ENCODE data around the gene FBL.
A peak's percentile ranks its signal among the peaks of the same experiment; 100 is the strongest.

Gene FBL

DNA sequence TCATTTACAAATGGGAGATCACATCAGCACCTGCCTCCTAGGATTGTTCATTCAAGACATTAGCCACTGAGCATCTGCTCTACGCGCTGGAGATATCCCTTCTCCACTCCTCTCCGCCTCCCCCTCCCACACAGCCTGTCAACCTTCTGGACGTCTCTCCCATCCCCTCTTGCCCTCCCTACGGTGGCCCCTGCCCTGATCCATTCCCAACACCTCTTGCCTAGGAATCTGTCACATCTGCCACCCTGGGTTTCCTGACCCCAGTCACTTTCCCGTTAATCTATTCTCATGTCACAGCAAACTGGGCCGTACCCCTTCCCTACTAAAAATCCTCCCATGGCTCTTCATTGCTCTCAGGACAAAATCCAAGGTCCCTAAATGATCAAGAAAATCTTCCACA, 22.5 kb downstream of the FBL start:
- no peak for TF ChIP-seq CTCF (IDR thresholded peaks at IDR 0.05; ENCODE audit: insufficient read depth, low read depth, low read length, missing control alignments)
- DNase-seq (ENCODE audit: low read depth): no peak
- H3K4me3 ChIP-seq (ENCODE audit: low read length): peak overlapping the region; percentile 90

DNA sequence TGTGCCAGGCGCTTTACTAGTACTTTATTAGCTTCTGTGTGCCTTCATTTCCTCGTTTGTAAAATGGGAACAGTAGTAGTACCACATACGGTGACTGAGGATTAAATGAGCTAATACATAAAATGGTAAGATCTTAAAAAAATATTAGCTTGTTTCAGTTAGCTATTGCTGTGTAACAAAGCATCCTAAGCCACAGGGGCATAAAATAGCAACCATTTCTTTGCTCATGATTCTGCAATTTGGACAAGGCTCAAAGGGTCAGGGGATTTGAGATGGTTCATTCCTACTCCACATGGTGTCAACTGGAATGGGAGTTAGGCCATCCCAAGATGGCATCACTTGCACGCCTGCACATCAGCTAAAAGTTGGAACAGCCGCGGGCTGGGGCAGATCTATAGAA, 25.5 kb downstream of the FBL start:
- TF ChIP-seq CTCF (IDR thresholded peaks at IDR 0.05; ENCODE audit: insufficient read depth, low read depth, low read length, missing control alignments): no peak
- no peak overlapping the region for H3K4me3 ChIP-seq (ENCODE audit: low read length)
- no peak for DNase-seq (ENCODE audit: low read depth)

DNA sequence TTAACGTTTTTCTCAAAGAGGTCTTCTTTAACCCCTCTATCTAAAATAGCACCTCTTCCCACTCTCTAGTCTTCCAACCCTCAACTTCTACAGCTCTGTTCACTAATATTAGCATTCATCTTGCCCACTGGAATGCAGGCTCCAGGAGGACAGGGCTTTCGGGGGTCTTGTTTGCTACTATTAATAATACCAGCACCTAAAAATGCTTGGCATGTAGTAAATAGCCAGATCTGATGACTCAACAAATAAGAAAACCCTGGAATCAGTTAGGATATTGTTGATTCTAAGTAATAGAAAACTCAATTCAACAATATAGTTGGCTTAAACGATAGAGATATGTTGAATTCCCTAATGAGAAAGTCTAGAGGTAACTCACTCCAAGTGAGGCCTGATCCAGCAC, 26.4 kb downstream of the FBL start:
- TF ChIP-seq CTCF (IDR thresholded peaks at IDR 0.05; ENCODE audit: insufficient read depth, low read depth, low read length, missing control alignments): no peak
- no peak overlapping the region for H3K4me3 ChIP-seq (ENCODE audit: low read length)
- DNase-seq (ENCODE audit: low read depth): no peak

- no peak for TF ChIP-seq CTCF (IDR thresholded peaks at IDR 0.05; ENCODE audit: insufficient read depth, low read depth, low read length, missing control alignments)
- DNase-seq (ENCODE audit: low read depth): no peak
- no peak overlapping the region for H3K4me3 ChIP-seq (ENCODE audit: low read length)
These were observed 27.5 kb downstream of the FBL start for GRCh38 chr19:39818626-39819097.

DNA sequence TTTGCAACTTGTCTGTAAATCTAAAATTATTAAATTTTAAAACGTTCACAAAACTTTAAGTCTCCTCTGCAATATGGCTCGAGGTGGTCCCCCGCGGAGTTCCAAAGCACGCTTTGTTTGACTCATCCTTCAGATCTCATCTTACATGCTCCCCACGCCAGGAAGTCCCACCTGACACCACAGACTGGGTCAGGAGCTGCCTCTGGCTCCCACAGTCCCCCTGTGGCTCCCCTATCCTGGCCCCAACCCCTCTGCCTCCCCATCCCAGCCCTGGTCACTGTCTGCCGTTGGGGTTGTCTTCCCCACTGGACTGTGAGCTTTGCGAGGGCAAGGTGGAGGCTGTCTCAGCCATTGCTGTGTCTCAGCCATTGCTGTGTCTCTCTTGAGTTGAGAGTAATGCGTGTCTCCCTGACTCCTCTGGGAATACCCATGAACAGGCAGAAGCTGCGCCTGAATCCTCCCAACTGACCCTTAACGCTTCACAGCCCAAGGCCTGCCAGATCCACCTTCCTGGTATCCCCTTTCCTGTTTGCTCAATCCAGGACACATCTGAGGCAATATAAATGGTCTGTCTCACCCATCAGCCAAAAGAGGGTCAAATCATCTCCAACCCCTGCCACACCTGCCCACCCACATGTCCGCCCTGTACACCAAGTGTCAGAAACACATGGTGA, 28.2 kb downstream of the FBL start:
- DNase-seq (ENCODE audit: low read depth): no peak
- H3K4me3 ChIP-seq (ENCODE audit: low read length): no peak overlapping the region
- no peak for TF ChIP-seq CTCF (IDR thresholded peaks at IDR 0.05; ENCODE audit: insufficient read depth, low read depth, low read length, missing control alignments)

GRCh38 chr19:39816287-39817048, 29.7 kb downstream of the FBL start:
- no peak for DNase-seq (ENCODE audit: low read depth)
- no peak overlapping the region for H3K4me3 ChIP-seq (ENCODE audit: low read length)
- TF ChIP-seq CTCF (IDR thresholded peaks at IDR 0.05; ENCODE audit: insufficient read depth, low read depth, low read length, missing control alignments): no peak
